OCI-LY7 (cell line): ENCODE measurements around the gene PEBP1. TPM values are rescaled to one million over a fixed set of nuclear protein-coding genes. Genes with fewer than 3 reads are reported as not detected.

ENCODE experiments used
- BruUV-seq: library from RNA; stranded (reverse); fragments of 400-500 nt; replicated peaks from 2 replicates; lab custom pipeline; 2021; lab: Mats Ljungman, UMichigan
- CTCF ChIA-PET: fragments of 300-600 bp; sonication (Branson Sonifier 250); formaldehyde crosslinking; loops from one replicate; lab custom pipeline; 2022; ENCODE audit warnings: antibody characterized with exemption; ENCODE audit not compliant: unreplicated experiment; lab: Charles Lee
- POLR2A ChIA-PET: fragments of 300-600 bp; sonication (Branson Sonifier 250); formaldehyde crosslinking; loops from one replicate; lab custom pipeline; 2022; ENCODE audit warnings: antibody characterized with exemption; lab: Charles Lee
- DNase-seq: peaks from one replicate; pipeline ENCODE4 v3.0.0-alpha.2; 2015; ENCODE audit warnings: low spot score
- H2AFZ ChIP-seq: fragments of 200-600 bp; sonication (generic), shearing (Covaris generic); 2 replicates; pipeline ENCODE4 v1.6.1; 2014; ENCODE audit warnings: mild to moderate bottlenecking, antibody characterized with exemption, low read length, moderate library complexity
- H3K27ac ChIP-seq: fragments of 200-600 bp; sonication (generic); 2 replicates; pipeline ENCODE4 v1.5.1; 2014; ENCODE audit warnings: mixed run types, low read depth, mild to moderate bottlenecking, moderate library complexity, low read length, inconsistent platforms; ENCODE audit not compliant: poor library complexity, severe bottlenecking
- H3K36me3 ChIP-seq: fragments of 200-600 bp; sonication (generic); 2 replicates; pipeline ENCODE4 v1.6.1; 2014; ENCODE audit warnings: mild to moderate bottlenecking, antibody characterized with exemption, low read length, moderate library complexity, mixed read lengths; ENCODE audit not compliant: insufficient read depth
- H3K4me1 ChIP-seq: fragments of 200-600 bp; sonication (generic); 2 replicates; pipeline ENCODE4 v1.5.1; 2014; ENCODE audit warnings: mild to moderate bottlenecking, low read length; ENCODE audit not compliant: insufficient read depth, poor library complexity, severe bottlenecking
- H3K4me2 ChIP-seq: fragments of 200-600 bp; sonication (generic); 2 replicates; pipeline ENCODE4 v1.6.1; 2014; ENCODE audit warnings: mild to moderate bottlenecking, low read length
- H3K4me3 ChIP-seq: fragments of 200-600 bp; sonication (generic); 2 replicates; pipeline ENCODE4 v1.5.1; 2014; ENCODE audit warnings: mild to moderate bottlenecking, low read depth, low read length; ENCODE audit not compliant: poor library complexity, severe bottlenecking
- H3K79me2 ChIP-seq: fragments of 200-600 bp; sonication (generic); 2 replicates; pipeline ENCODE4 v1.6.1; 2016; ENCODE audit warnings: low read depth, mild to moderate bottlenecking, low read length, moderate library complexity, mixed read lengths; ENCODE audit not compliant: insufficient read depth
- H3K9me2 ChIP-seq: fragments of 200-600 bp; sonication (generic); 2 replicates; pipeline ENCODE4 v1.6.1; 2016; ENCODE audit warnings: mild to moderate bottlenecking, low read length, mixed read lengths; ENCODE audit not compliant: insufficient read depth
- H3K9me3 ChIP-seq: fragments of 200-600 bp; sonication (generic); 2 replicates; pipeline ENCODE4 v1.6.1; 2014; ENCODE audit warnings: mild to moderate bottlenecking, mixed run types, low read length, mixed read lengths
- H4K20me1 ChIP-seq: fragments of 200-600 bp; sonication (generic); 2 replicates; pipeline ENCODE4 v1.6.1; 2014; ENCODE audit warnings: mild to moderate bottlenecking, antibody characterized with exemption, low read length, moderate library complexity, mixed read lengths; ENCODE audit not compliant: insufficient read depth
- CTCF ChIP-seq: fragments of 200-600 bp; sonication (generic); conservative IDR thresholded peaks from 2 replicates; pipeline ENCODE4 v1.5.1; 2014; ENCODE audit warnings: mild to moderate bottlenecking, antibody characterized with exemption, low read length, moderate library complexity, mixed read lengths
- EZH2phosphoT487 ChIP-seq: fragments of 200-600 bp; sonication (generic); IDR thresholded peaks from 2 replicates; pipeline ENCODE4 v1.6.1; 2018; ENCODE audit warnings: low read depth, borderline replicate concordance, mild to moderate bottlenecking, mixed run types, antibody characterized with exemption, low read length, moderate library complexity, mixed read lengths
- intact Hi-C: fragments of 100-400 bp; cut with micrococcal nuclease; formaldehyde crosslinking; loops from one replicate; pipeline ENCODE4 v1.10.0; 2022; ENCODE audit not compliant: unreplicated experiment
- total RNA-seq, 2 experiments: library from RNA; depleted of rRNA in 1 of 2; stranded (reverse); fragments of >200 nt in 1 of 2; shearing (Covaris generic) in 1 of 2; gene quantifications; 2 replicates each; pipeline ENCODE4 v1.2.3, GENCODE V29; 2014 to 2022

The PEBP1 gene
- total RNA-seq, 2 experiments from 2014 or later, result 128 to 154 TPM

GRCh38 chr12:118102070-118102469, 33.9 kb upstream of the PEBP1 start:
- no peak for TF ChIP-seq CTCF
- no peak for TF ChIP-seq EZH2phosphoT487
- intact Hi-C loops, result no loop called here
- Histone ChIP-seq H3K27ac (no peak overlapping the region), H4K20me1 (no peaks in the 10 kb centered on the region), H2AFZ (no peak overlapping the region), H3K4me3 (no peak overlapping the region), H3K9me3 (no peaks in the 10 kb centered on the region), H3K9me2 (no peaks in the 10 kb centered on the region), H3K36me3 (no peaks in the 10 kb centered on the region), H3K4me2 (no peak overlapping the region), H3K79me2 (no peaks in the 10 kb centered on the region), H3K4me1 (no peaks in the 10 kb centered on the region)
- no peak for DNase-seq
- ChIA-PET POLR2A (no interaction called here), CTCF (no interaction called here)
- BruUV-seq, result no TSS peak

GRCh38 chr12:118102609-118103008, 33.3 kb upstream of the PEBP1 start:
- intact Hi-C loops, result no loop called here
- Histone ChIP-seq H3K4me2 (no peak overlapping the region), H3K9me2 (no peaks in the 10 kb centered on the region), H3K27ac (no peak overlapping the region), H3K4me1 (no peaks in the 10 kb centered on the region), H3K4me3 (no peak overlapping the region), H4K20me1 (no peaks in the 10 kb centered on the region), H3K36me3 (no peaks in the 10 kb centered on the region), H3K9me3 (no peaks in the 10 kb centered on the region), H2AFZ (no peak overlapping the region), H3K79me2 (no peaks in the 10 kb centered on the region)
- no TSS peak for BruUV-seq
- no peak for DNase-seq
- ChIA-PET CTCF (no interaction called here), POLR2A (no interaction called here)
- TF ChIP-seq CTCF (no peak), EZH2phosphoT487 (no peak)

GRCh38 chr12:118103201-118103600, 32.7 kb upstream of the PEBP1 start:
- no peak for DNase-seq
- H3K79me2 ChIP-seq, result no peaks in the 10 kb centered on the region
- ChIA-PET CTCF (no interaction called here), POLR2A (no interaction called here)
- H4K20me1 ChIP-seq, result no peaks in the 10 kb centered on the region
- H2AFZ ChIP-seq, result no peak overlapping the region
- TF ChIP-seq EZH2phosphoT487, result no peak
- no peak for TF ChIP-seq CTCF
- no peaks in the 10 kb centered on the region for H3K4me1 ChIP-seq
- H3K4me3 ChIP-seq, result no peak overlapping the region
- intact Hi-C loops, result no loop called here
- H3K36me3 ChIP-seq, result no peaks in the 10 kb centered on the region
- no peaks in the 10 kb centered on the region for H3K9me2 ChIP-seq
- H3K27ac ChIP-seq, result no peak overlapping the region
- BruUV-seq, result no TSS peak
- peak overlapping the region; percentile 48; the same call in 1 of the 2 replicates for H3K4me2 ChIP-seq
- no peaks in the 10 kb centered on the region for H3K9me3 ChIP-seq
